PC-9 (cell line): ENCODE results near the gene MTARC2. TPM values are rescaled to one million over a fixed set of nuclear protein-coding genes. Genes with fewer than 3 reads are reported as not detected.

Experiments
- BruUV-seq: library from RNA; stranded (reverse); fragments of 400-500 nt; replicated peaks from 2 replicates; lab custom pipeline; 2021; lab: Mats Ljungman, UMichigan
- CTCF ChIA-PET: fragments of 300-600 bp; sonication (Branson Sonifier 250); formaldehyde crosslinking; loops from one replicate; lab custom pipeline; 2022; ENCODE audit warnings: antibody characterized with exemption; lab: Charles Lee
- POLR2A ChIA-PET: fragments of 300-600 bp; sonication (Branson Sonifier 250); formaldehyde crosslinking; loops from one replicate; lab custom pipeline; 2022; ENCODE audit warnings: antibody characterized with exemption; ENCODE audit not compliant: unreplicated experiment; lab: Charles Lee
- DNase-seq, 2 experiments: peaks; one replicate each; pipeline versions ENCODE4 v3.0.0 to v3.0.0-alpha.2; 2015 to 2022; ENCODE audit warnings: mixed read lengths in 1 of 2
- H2AFZ ChIP-seq: fragments of 200-600 bp; sonication (generic); 2 replicates; pipeline ENCODE4 v1.8.1; 2017; ENCODE audit warnings: antibody characterized with exemption
- H3F3A ChIP-seq: fragments of 200-600 bp; sonication (generic); 2 replicates; pipeline ENCODE4 v1.8.1; 2017; ENCODE audit warnings: antibody characterized with exemption, mild to moderate bottlenecking, low read depth; ENCODE audit not compliant: insufficient read depth
- H3K27ac ChIP-seq: fragments of 200-600 bp; sonication (generic); 2 replicates; pipeline ENCODE4 v1.6.1; 2016; ENCODE audit warnings: mixed run types
- H3K27me3 ChIP-seq: fragments of 200-600 bp; sonication (generic); 2 replicates; pipeline ENCODE4 v1.6.1; 2016; ENCODE audit warnings: low read depth, mixed run types; ENCODE audit not compliant: insufficient read depth
- H3K36me3 ChIP-seq: fragments of 200-600 bp; sonication (generic); 2 replicates; pipeline ENCODE4 v1.6.1; 2016; ENCODE audit warnings: low read depth, mixed run types
- H3K4me1 ChIP-seq: fragments of 200-600 bp; sonication (generic); replicated peaks from 2 replicates; pipeline ENCODE4 v1.6.1; 2016; ENCODE audit warnings: mixed run types; ENCODE audit not compliant: insufficient read depth
- H3K4me2 ChIP-seq: fragments of 200-600 bp; sonication (generic); 2 replicates; pipeline ENCODE4 v1.6.1; 2017; ENCODE audit warnings: mixed run types
- H3K4me3 ChIP-seq: fragments of 200-600 bp; sonication (generic); 2 replicates; pipeline ENCODE4 v1.6.1; 2016; ENCODE audit warnings: mixed run types
- H3K79me2 ChIP-seq: fragments of 200-600 bp; sonication (generic); 2 replicates; pipeline ENCODE4 v1.6.1; 2017; ENCODE audit warnings: low read depth, mixed run types
- H3K9me2 ChIP-seq: fragments of 200-600 bp; sonication (generic); 2 replicates; pipeline ENCODE4 v1.8.1; 2017; ENCODE audit warnings: mild to moderate bottlenecking; ENCODE audit not compliant: insufficient read depth
- H3K9me3 ChIP-seq: fragments of 200-600 bp; sonication (generic); 2 replicates; pipeline ENCODE4 v1.8.1; 2016; ENCODE audit warnings: low read depth; ENCODE audit not compliant: insufficient read depth
- H4K20me1 ChIP-seq: fragments of 200-600 bp; sonication (generic); 2 replicates; pipeline ENCODE4 v1.8.1; 2017; ENCODE audit not compliant: insufficient read depth
- EZH2 ChIP-seq: fragments of 200-600 bp; sonication (generic); IDR thresholded peaks from 2 replicates; pipeline ENCODE4 v1.8.0; 2017; ENCODE audit warnings: antibody characterized with exemption, low read depth
- intact Hi-C: fragments of 100-400 bp; cut with micrococcal nuclease; formaldehyde crosslinking; loops from one replicate; pipeline ENCODE4 v1.10.0; 2022; ENCODE audit not compliant: unreplicated experiment
- total RNA-seq: library from RNA; stranded (reverse); gene quantifications from 2 replicates; pipeline ENCODE4 v1.2.3, GENCODE V29; 2021
- TF ChIP-seq, protein P1 (sequence below): fragments of 200-600 bp; sonication (generic); conservative IDR thresholded peaks from 2 replicates; pipeline ENCODE4 v1.6.1; 2017; ENCODE audit warnings: mixed run types, antibody characterized with exemption, mild to moderate bottlenecking, moderate library complexity

Gene MTARC2
- total RNA-seq, 1 experiment from 2014 or later = 23.1 TPM

DNA sequence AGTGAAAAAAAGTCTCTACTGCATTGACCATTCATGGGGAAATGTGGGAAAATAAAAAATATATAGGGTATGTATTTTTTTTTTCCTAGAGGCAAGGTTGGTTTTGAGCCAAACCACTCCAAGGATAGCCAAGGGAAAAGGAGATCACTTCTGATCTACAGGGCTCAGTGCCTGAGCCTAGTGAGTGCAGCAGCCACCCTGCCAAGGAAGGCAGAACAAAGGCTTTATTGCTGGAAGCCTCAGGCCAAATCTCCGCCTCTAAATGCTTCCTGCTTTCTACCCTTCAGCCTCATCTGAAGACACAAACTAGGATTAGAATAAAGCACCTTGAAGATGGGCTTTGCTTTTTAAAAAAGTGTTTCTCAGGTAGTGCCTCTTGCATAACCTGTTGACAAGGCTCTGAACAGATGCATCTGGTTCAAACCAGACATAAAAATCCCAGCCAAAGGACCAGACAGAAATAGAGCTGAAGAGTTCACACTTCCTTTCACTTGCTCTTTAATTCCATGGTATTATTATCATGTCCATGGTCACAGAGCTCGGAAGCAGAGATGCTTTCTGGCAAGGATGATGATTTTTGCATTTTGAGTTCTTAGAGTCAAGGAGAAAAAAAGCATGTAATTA lies 47.5 kb upstream of the MTARC2 start:
- no peak for TF ChIP-seq EZH2
- TF ChIP-seq, protein P1, sequence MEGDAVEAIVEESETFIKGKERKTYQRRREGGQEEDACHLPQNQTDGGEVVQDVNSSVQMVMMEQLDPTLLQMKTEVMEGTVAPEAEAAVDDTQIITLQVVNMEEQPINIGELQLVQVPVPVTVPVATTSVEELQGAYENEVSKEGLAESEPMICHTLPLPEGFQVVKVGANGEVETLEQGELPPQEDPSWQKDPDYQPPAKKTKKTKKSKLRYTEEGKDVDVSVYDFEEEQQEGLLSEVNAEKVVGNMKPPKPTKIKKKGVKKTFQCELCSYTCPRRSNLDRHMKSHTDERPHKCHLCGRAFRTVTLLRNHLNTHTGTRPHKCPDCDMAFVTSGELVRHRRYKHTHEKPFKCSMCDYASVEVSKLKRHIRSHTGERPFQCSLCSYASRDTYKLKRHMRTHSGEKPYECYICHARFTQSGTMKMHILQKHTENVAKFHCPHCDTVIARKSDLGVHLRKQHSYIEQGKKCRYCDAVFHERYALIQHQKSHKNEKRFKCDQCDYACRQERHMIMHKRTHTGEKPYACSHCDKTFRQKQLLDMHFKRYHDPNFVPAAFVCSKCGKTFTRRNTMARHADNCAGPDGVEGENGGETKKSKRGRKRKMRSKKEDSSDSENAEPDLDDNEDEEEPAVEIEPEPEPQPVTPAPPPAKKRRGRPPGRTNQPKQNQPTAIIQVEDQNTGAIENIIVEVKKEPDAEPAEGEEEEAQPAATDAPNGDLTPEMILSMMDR = no peak
- POLR2A ChIA-PET = no interaction called here
- no peaks in the 10 kb centered on the region for H4K20me1 ChIP-seq
- H3K4me2 ChIP-seq = no peak overlapping the region
- no peaks in the 10 kb centered on the region for H3K9me3 ChIP-seq
- no peaks in the 10 kb centered on the region; the same call in 1 of the 2 replicates for H3F3A ChIP-seq
- H3K4me1 ChIP-seq = peaks cover 8% of the 10 kb centered on the region; the same call in 1 of the 2 replicates
- no peak overlapping the region for H2AFZ ChIP-seq
- intact Hi-C loops = no loop called here
- DNase-seq = peak in 1 of 2 experiments; percentile 18
- H3K27me3 ChIP-seq = no peaks in the 10 kb centered on the region
- no peak overlapping the region for H3K4me3 ChIP-seq
- no peak overlapping the region for H3K27ac ChIP-seq
- H3K79me2 ChIP-seq = no peaks in the 10 kb centered on the region
- no TSS peak for BruUV-seq
- H3K36me3 ChIP-seq = no peaks in the 10 kb centered on the region
- H3K9me2 ChIP-seq = no peaks in the 10 kb centered on the region
- CTCF ChIA-PET = no interaction called here

DNA sequence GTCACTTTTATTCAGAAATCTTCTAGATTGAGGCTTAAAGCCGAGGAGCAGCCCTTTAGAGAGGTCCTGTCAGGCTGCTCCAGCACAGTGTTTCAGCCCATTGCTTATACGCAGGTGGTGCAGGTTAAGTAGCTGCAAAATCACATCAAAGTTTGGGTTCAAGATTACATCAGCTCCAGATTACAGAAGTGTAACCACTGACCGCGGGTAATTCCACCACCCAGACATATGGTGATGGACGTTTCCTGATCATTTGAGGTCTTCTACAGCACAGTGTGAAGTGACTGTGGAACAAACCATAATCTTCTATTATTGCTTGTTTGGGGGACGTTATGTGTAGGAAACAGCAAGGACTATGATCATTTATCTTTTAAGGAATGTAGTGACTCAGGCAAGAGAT lies 46.1 kb upstream of the MTARC2 start:
- Histone ChIP-seq H3K27me3 (no peaks in the 10 kb centered on the region), H3K27ac (no peak overlapping the region), H3K9me3 (no peaks in the 10 kb centered on the region), H2AFZ (no peak overlapping the region), H3K36me3 (no peaks in the 10 kb centered on the region), H3K4me2 (no peak overlapping the region), H3K9me2 (no peaks in the 10 kb centered on the region), H3K79me2 (no peaks in the 10 kb centered on the region), H3K4me3 (no peak overlapping the region), H3F3A (no peaks in the 10 kb centered on the region; the same call in 1 of the 2 replicates), H3K4me1 (peaks cover 8% of the 10 kb centered on the region; the same call in 1 of the 2 replicates), H4K20me1 (no peaks in the 10 kb centered on the region)
- intact Hi-C loops = no loop called here
- DNase-seq = no peak
- POLR2A ChIA-PET = no interaction called here
- BruUV-seq = no TSS peak
- CTCF ChIA-PET = interaction anchor here (0.5 kb wide), 1 partner anchor 31 kb away, joined by 5 read pairs; no protein-coding TSS in a partner anchor
- TF ChIP-seq, protein P1 = no peak
- TF ChIP-seq EZH2 = no peak

GRCh38 chr1:220702733-220703270 lies 45.3 kb upstream of the MTARC2 start:
- Histone ChIP-seq H3K27ac (no peak overlapping the region), H3K4me3 (no peak overlapping the region), H3K27me3 (no peaks in the 10 kb centered on the region), H3K36me3 (no peaks in the 10 kb centered on the region), H4K20me1 (no peaks in the 10 kb centered on the region), H3K9me2 (no peaks in the 10 kb centered on the region), H3K9me3 (no peaks in the 10 kb centered on the region), H3K4me1 (peaks cover 8% of the 10 kb centered on the region; the same call in 1 of the 2 replicates), H3F3A (no peaks in the 10 kb centered on the region; the same call in 1 of the 2 replicates), H3K79me2 (no peaks in the 10 kb centered on the region), H2AFZ (no peak overlapping the region), H3K4me2 (no peak overlapping the region)
- CTCF ChIA-PET = no interaction called here
- DNase-seq = no peak
- BruUV-seq = no TSS peak
- no peak for TF ChIP-seq EZH2
- TF ChIP-seq, protein P1 = no peak
- POLR2A ChIA-PET = no interaction called here
- intact Hi-C loops = no loop called here
